Measurements from ENCODE around the gene COL4A3.

The COL4A3 gene

DNA sequence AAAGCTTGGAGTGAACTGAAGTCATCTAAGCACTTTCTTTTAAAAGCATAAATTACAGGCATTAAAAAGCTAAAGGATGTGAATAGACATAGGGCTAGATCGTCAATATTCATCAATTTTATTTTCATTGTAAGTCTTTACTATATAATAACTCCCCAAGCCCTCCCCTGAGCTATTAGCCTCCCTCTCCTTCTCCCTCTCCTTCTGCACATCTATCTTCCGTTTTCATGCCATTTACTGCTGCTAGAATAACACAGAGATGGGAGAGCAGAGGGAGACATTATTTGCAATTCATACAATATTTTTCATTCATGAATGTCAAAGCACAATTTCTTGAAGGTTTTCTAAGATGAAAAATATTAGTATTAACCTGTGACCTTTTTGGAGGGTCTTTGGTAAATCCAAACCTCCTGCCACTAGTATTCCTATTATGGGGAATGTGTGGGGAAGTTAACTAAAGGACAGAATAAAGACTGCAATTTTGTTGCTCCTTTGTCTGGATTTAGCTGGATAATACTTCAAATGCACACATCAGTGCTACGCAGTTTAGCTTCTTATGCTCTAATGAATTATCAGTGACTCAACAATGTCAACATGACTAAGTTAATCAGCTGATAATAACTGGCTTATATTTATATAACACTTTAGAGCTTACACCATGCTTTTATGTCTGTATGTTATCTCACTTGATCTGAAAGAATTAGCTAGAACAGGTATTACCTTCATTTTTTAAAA, 132.4 kb downstream of the COL4A3 start:
- DNase-seq, result no peak

GRCh38 chr2:227301523-227301922, 137.1 kb downstream of the COL4A3 start:
- no peak for DNase-seq

DNA sequence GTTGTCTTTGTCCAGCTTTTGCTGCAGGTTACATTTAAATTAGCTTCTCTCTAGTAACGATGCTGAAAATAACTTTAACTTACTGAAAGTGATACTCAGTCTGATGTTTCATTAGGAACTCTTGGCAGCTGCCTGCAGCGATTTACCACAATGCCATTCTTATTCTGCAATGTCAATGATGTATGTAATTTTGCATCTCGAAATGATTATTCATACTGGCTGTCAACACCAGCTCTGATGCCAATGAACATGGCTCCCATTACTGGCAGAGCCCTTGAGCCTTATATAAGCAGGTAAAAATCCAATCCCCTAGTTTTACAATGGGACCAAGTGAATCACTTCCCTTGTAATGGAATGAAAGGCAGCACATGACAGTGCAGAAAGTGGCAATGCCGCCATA, 144.4 kb downstream of the COL4A3 start:
- no peak for DNase-seq

DNA sequence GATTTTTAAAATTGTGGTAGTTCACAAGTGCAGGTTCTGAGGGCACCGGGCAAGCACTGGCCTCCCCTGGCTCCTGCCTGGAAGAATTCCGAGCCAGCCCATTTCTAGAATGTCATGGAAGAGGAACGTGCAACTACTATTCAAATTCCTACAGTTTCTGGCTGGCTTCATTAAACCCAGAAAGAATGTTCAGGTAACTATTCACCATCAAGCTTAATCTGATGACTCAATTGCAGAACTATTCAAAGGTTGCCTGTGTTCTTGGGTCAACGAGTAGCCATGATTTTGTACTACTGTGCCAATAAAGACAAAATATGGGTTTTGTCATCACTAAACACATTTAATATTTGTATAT, 146.3 kb downstream of the COL4A3 start:
- DNase-seq, result no peak

DNA sequence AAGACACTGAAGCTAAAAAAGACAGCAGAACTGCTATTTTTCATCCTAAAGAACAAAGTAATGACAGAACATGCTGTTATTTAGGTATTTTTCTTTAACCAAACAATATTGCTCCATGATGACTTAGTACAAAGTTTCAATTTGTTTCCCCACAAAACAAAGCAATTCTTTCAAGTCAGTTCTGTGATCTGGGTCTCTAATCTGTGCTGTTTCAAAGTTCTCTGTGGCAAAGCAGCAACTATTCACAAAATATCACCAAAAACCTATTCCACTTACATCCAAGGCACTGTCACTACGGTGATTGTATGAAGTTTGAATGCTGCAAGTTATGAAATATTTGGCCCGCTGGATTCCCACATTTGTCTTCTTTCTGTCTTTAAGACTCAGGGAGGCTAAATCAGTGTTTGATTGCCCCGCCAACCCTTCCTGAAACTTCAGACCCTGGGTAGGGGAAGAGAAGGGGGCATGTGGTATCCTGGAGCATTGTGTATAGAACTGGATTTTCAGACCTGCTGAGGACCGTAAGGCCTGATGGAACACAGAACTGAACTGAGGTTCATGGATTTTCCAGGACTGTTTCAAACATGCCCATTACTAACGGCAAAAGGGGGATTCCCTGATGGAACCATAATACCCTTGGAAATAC, 147.6 kb downstream of the COL4A3 start:
- DNase-seq, result no peak

GRCh38 chr2:227312579-227312978, 148.2 kb downstream of the COL4A3 start:
- DNase-seq, result no peak

- no peak for DNase-seq
Measured at GRCh38 chr2:227313310-227313709, 148.9 kb downstream of the COL4A3 start.

DNA sequence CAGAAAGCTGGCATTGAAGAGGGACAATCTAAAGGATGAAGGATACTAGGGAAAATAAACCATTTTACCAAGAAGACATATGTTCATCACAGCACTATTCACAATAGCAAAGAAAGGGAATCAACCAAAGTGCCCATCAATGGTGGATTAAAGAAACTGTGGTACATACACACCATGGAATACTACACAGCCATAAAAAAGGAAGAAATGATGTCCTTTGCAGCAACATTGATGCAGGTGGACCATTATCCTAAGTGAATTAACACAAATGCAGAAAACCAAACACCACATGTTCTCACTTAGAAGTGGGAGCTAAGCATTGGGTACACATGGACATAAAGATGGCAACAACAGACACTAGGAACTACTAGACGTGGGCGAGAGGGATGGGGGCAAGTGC, 153.4 kb downstream of the COL4A3 start:
- no peak for DNase-seq

DNA sequence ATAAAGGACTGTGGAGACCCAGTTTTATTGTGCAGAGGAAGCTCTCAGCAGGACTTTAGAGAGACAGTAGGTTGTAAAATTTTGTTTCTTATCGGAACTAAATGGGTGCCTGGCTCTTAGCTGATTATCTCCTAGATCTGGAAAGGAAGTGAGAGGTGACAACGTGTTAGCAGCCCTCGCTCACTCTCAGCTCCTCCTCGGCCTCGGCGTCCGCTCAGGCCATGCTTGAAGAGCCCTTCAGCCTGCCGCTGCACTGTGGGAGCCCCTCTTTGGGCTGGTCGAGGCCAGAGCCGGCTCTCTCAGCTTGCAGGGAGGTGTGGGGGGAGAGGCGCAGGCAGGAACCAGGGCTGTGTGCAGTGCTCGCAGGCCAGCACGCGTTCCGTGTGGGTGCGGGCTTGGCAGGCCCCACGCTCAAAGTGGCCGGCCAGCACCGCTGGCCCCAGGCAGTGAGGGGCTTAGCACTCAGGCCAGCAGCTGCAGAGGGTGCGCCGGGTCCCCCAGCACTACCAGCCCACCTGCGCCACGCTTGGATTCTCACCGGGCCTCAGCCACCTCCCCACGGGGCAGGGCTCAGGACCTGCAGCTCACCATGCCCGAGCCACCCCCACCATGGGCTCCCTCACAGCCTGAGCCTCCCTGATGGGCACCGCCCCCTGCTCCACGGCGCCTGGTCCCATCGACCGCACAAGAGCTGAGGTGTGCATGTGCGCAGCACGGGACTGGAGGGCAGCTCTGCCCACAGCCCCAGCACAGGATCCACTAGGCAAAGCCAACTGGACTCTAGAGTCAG, 156.1 kb downstream of the COL4A3 start:
- no peak for DNase-seq

DNA sequence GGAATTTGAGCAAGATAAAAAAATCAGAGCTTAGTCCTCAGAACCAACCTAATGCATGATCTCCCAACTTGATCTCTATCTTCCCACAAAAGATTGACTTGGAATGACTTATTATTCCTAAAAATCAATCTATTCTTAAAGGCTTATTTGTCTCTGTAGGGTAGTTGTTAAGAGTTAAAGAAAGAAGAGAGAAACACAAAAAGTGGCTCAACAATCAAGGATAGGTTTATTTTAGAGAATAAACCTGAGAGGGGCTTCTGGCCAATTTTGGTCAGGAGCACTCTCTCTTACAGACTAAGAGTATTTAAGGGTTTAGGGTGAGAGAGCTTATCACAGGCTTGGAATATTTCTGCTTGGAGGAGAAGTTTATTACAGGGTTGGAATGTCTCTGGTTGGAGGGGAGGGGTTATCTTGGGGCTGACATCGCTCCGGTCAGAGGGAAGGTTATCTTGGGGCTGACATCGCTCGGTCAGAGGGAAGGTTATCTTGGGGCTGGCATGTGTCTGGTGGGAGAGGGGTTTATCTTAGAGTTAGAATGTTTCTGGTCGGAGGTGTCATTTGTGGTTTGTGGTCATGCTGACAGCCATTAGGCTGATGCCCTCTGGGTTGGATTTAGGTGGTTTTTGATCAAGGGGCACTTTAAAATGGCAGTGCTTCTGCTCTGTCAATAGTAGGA, 158.2 kb downstream of the COL4A3 start:
- no peak for DNase-seq

DNA sequence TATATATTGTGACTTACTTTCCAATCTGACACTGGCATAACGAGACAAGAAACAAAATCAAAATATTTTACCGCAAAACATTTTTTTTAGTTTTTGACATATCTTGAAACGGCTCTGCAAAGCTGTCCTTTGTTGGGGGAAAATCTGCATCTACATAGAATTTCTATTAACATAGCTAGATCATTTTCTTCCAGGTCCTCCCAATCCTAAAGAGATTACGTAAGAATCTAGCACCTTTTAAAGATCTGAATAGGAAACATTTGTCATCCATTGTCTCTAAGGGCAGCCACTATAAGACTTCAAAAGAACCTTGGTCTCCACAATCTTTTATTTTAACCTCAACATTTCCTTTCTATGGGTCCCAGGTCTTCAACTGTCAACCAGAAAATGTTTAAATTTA, 159.4 kb downstream of the COL4A3 start:
- no peak for DNase-seq

DNA sequence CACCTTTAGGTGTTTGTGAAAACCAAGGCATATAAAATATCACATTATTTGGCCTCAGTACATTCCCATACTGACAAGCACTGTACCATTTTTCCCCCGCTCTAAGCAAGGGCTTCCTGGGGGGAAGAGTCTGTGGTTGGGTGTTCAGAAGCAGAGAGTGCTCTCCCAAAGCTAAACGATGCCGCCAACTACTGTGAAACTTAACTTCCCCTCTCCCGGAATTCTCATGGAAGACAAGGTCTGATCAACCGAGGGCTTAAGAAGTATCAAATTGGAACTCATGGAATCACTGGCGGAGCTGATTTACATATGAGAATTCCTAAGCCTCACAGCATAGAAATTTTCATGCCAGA, 160.2 kb downstream of the COL4A3 start:
- peak in 1 of 2 experiments; percentile 32 for DNase-seq

- DNase-seq, result peak; percentile 87 to 89
Measured at GRCh38 chr2:227324995-227325838, 160.8 kb downstream of the COL4A3 start, which contains the start of gene MFF. MFF (plus strand) TSS chr2:227325251; CDS start chr2:227330666, 5,415 bp downstream.

- no peak for DNase-seq
Measured at GRCh38 chr2:227325839-227326195, 161.4 kb downstream of the COL4A3 start.

DNA sequence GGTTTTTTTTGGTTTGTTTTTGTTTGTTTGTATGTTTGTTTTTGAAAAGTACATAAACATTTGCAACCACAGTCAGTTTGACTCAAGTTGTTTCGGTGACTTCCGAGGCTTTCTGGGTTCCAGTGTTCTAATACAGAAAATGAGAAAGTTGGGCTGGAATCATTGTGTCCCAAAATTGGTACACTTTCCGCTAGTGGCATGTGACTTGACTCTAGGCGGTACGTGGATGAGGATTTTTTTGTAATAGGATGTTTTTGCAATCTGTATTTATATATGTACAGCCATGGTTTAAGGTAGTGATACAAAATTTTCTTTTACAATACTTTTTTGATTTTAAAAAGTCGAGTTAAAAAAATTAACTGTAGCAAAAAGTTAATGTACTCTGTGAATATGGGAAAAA, 162.4 kb downstream of the COL4A3 start:
- DNase-seq, result no peak

DNA sequence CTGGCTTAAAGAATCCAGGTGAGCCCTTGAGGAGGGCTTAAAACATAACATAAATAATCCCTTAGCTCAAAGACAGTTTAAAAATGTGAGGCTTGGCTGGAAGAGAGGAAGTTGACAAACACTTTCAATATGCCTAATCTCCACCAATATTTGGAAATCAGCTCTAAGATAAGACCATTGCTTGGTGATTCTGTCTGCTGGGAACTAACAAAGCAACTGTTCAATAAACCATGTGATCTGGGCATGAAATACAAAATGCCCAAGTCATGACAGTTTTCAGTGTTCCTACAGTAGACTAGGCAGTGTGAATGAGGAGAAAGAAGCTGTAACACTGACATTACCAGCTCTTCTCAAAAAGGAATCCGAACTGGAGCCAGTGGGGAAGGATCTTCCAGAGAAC, 171.3 kb downstream of the COL4A3 start:
- DNase-seq, result no peak

DNA sequence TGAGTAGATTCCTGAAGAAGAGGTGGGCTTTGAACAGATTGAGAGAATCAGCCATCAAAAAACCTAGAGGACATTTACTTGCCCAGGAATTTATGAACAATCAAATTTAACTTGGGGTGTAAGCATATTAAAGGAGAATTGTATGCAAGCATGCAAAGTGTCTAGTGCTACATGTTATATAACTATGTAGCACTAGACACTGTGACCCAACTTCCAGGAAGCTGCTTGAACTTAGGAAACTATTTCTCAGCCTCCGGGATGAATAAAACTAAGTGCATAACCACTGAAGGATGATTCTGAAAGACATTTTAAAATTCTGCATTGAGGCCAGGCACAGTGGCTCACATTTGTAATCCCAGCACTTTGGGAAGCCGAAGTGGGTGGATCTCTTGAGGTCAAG, 173.0 kb downstream of the COL4A3 start:
- no peak for DNase-seq

- no peak for DNase-seq
Measured at GRCh38 chr2:227339098-227339599, 174.7 kb downstream of the COL4A3 start.

DNA sequence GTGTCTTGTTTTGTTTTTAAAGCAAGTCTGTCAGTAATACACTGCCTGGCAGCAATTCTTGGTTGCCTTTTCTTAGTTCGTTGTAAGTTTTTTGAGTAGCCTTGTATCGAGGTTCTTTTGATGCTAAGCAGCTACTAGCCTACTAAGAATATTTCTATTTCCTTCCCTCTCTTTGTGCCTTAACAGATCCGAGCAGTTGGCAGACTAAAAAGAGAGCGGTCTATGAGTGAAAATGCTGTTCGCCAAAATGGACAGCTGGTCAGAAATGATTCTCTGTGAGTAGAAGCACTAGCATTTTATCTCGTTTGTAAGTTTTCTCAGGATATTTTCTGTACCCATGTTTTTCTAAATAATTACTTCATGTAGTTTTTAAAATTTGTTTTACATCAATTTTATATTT, 175.7 kb downstream of the COL4A3 start:
- no peak for DNase-seq

DNA sequence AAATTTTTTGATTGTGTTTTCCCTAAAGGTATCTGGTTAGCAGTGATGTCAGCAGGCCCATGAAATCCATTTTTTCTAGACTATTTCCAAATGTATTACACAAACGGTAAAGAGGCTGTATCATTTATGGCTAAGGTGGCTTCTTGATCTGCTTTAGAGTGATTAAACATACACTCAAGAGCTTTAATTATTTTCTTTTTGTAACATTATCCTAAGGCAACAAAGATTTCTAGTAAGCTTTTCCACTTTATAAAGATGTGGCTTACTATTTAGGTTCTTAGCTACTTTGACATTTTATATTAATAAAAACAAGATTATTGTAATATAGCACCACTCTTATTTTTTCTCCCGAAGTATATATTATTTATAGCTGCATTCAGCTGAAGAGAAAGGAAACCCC, 177.1 kb downstream of the COL4A3 start:
- no peak for DNase-seq

DNA sequence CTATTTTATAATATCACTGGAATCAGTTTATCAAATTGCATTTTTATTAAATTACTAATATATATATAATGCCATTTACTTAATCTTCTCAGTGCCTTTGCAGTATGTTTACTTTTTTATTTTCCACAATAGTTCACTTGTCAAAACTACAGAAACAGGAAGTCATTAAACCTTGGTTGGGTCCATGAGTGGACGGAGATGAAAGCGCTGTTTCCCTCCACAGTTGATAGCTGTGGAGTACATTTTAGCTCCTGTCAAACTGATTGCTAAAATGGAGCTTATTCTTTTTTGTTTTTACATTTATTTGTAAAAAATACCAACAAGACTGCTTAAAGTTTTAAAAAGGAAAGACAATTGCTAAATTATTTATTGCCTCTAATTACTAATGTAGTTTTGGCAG, 179.8 kb downstream of the COL4A3 start:
- DNase-seq, result no peak

DNA sequence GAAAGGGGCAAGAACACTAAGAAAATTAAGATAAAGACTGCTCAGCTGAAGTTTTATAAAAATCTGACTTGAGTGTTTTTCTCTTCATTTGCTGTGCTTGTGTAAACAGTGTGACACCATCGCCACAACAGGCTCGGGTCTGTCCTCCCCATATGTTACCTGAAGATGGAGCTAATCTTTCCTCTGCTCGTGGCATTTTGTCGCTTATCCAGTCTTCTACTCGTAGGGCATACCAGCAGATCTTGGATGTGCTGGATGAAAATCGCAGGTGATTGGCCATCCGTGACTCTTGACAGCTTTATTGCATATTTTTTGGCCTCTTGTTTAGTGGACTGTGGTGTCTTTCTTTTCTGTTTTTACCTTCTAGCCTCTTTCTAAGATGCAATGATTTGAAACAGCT, 182.7 kb downstream of the COL4A3 start:
- DNase-seq, result no peak
